Measurements from ENCODE around the gene VMA21. TPM values are rescaled to one million over a fixed set of nuclear protein-coding genes. Genes with fewer than 3 reads are reported as not detected.
A peak's percentile ranks its signal among the peaks of the same experiment; 100 is the strongest.

The VMA21 gene, protein sequence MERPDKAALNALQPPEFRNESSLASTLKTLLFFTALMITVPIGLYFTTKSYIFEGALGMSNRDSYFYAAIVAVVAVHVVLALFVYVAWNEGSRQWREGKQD
- total RNA-seq (ENCODE audit: low replicate concordance): 28.9 and 78.9 TPM in 2 replicates

DNA sequence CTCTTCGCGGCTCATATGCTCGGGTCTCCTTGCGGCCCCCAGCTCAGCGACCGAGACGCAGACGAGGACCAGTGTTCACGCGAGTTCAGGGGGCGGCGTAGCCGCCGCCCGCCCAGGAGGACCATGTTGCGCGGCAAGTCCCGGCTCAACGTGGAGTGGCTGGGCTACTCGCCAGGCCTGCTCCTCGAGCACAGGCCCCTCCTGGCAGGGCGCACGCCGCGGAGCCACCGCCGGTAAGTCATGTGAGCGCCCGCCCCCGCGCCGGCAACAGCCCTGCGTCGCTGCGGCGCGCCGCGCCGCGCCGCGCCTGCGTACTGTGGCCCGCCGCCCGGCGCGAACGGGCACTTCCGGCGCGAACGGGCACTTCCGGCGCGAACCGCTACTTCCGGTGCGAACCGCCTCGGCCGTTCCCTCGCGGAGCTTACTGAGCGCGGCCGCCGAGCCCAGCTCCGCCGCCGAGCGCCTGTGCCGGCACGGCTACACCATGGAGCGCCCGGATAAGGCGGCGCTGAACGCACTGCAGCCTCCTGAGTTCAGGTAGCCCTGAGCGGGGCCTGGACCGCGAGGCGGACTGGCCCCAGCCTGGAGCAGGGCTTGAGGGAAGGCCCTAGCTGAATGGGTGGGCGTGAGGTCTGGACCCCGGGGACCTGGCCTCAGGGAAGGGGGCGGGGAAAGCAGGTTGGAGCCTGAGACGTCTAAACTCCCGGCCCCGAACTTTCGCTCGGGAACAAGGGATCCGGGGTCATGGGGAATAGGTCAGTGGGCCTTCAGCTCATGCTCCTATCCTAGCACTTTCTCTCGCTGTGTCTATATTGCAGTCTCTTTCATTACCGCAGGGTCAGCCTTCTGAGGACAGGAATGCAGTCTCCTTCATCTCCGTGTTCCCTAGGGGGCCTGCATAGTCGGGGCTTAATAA lies at the start of gene VMA21:
VMA21 (plus strand) TSS at position 382 of the 916 bp plus-strand sequence; CDS start at position 485, 103 bp downstream.
- peak within 1 kb of the TSS; percentile 79 for H3K4me3 ChIP-seq (ENCODE audit: low read depth, low read length)
- TF ChIP-seq, protein P1, sequence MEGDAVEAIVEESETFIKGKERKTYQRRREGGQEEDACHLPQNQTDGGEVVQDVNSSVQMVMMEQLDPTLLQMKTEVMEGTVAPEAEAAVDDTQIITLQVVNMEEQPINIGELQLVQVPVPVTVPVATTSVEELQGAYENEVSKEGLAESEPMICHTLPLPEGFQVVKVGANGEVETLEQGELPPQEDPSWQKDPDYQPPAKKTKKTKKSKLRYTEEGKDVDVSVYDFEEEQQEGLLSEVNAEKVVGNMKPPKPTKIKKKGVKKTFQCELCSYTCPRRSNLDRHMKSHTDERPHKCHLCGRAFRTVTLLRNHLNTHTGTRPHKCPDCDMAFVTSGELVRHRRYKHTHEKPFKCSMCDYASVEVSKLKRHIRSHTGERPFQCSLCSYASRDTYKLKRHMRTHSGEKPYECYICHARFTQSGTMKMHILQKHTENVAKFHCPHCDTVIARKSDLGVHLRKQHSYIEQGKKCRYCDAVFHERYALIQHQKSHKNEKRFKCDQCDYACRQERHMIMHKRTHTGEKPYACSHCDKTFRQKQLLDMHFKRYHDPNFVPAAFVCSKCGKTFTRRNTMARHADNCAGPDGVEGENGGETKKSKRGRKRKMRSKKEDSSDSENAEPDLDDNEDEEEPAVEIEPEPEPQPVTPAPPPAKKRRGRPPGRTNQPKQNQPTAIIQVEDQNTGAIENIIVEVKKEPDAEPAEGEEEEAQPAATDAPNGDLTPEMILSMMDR (IDR thresholded peaks at IDR 0.05; ENCODE audit: insufficient read depth, low read length): no peak
- DNase-seq (ENCODE audit: low read depth): peak; percentile 85

GRCh38 chrX:151359341-151359740 lies 37.7 kb upstream of the VMA21 start:
- DNase-seq (ENCODE audit: low read depth): no peak
- H3K4me3 ChIP-seq (ENCODE audit: low read depth, low read length): no peak overlapping the region
- TF ChIP-seq, protein P1 (IDR thresholded peaks at IDR 0.05; ENCODE audit: insufficient read depth, low read length): no peak

- H3K4me3 ChIP-seq (ENCODE audit: low read depth, low read length): no peak overlapping the region
These were observed 36.8 kb upstream of the VMA21 start for GRCh38 chrX:151359931-151360871.

GRCh38 chrX:151363316-151363715 lies 33.7 kb upstream of the VMA21 start:
- TF ChIP-seq, protein P1 (IDR thresholded peaks at IDR 0.05; ENCODE audit: insufficient read depth, low read length): no peak
- no peak for DNase-seq (ENCODE audit: low read depth)
- no peak overlapping the region for H3K4me3 ChIP-seq (ENCODE audit: low read depth, low read length)

More at GRCh38 chrX:151359931-151360871, 36.8 kb upstream of the VMA21 start:
- peak; percentile 2 for DNase-seq (ENCODE audit: low read depth)
- TF ChIP-seq, protein P1 (IDR thresholded peaks at IDR 0.05; ENCODE audit: insufficient read depth, low read length): peak; percentile 74

GRCh38 chrX:151365579-151365978 lies 31.4 kb upstream of the VMA21 start:
- H3K4me3 ChIP-seq (ENCODE audit: low read depth, low read length): no peak overlapping the region
- TF ChIP-seq, protein P1 (IDR thresholded peaks at IDR 0.05; ENCODE audit: insufficient read depth, low read length): no peak

DNA sequence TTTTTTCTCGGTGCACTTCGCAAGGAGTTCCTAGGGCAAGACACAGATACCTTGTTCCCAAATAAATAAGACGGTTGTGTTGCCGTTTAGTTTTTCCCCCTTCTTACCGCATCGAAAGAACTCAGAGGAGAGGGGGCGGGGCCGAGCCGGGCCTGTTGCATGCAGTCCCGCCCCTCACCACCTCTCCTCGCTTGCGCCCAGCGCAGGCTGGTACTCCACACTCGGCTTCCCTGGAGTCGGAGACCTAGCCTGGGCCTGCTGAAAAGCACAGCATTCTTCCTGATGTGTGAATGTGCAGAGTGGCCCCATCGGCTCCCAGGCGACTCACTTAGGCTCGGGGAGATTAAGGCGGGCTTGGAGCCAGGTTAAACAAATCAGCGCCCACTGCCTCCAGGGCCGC lies 26.1 kb upstream of the VMA21 start:
- TF ChIP-seq, protein P1 (IDR thresholded peaks at IDR 0.05; ENCODE audit: insufficient read depth, low read length): no peak
- H3K4me3 ChIP-seq (ENCODE audit: low read depth, low read length): no peak overlapping the region
- DNase-seq (ENCODE audit: low read depth): no peak

More at GRCh38 chrX:151365579-151365978, 31.4 kb upstream of the VMA21 start:
- DNase-seq (ENCODE audit: low read depth): no peak
